GM21786 (cell line): Measurements from ENCODE around the gene RFT1.

Experiments
- ATAC-seq: cut with Tn5 transposase; IDR thresholded peaks from one replicate; pipeline ENCODE4 v1.9.1; 2021; ENCODE audit not compliant: unreplicated experiment

Gene RFT1

GRCh38 chr3:53150247-53151085 is 20.2 kb upstream of the RFT1 start:
- ATAC-seq = no peak

GRCh38 chr3:53149699-53150098 is 19.5 kb upstream of the RFT1 start:
- ATAC-seq = no peak

GRCh38 chr3:53149006-53149690 is 18.9 kb upstream of the RFT1 start:
- no peak for ATAC-seq

- no peak for ATAC-seq
These were observed 17.7 kb upstream of the RFT1 start for GRCh38 chr3:53147903-53148400.

- no peak for ATAC-seq
These were observed 17.1 kb upstream of the RFT1 start for GRCh38 chr3:53147151-53147902.

- ATAC-seq = no peak
These were observed 16.2 kb upstream of the RFT1 start for GRCh38 chr3:53146319-53146891.

GRCh38 chr3:53145713-53146080 is 15.5 kb upstream of the RFT1 start:
- ATAC-seq = no peak

- ATAC-seq = no peak
These were observed 14.9 kb upstream of the RFT1 start for GRCh38 chr3:53144862-53145712.

- ATAC-seq = no peak
These were observed 14.2 kb upstream of the RFT1 start for GRCh38 chr3:53144446-53144845.

GRCh38 chr3:53142986-53143385 is 12.8 kb upstream of the RFT1 start:
- ATAC-seq = no peak

- no peak for ATAC-seq
These were observed 10.9 kb upstream of the RFT1 start for GRCh38 chr3:53140847-53141845.

GRCh38 chr3:53139906-53140846 is 9.9 kb upstream of the RFT1 start:
- ATAC-seq = no peak

GRCh38 chr3:53137835-53138446 is 7.7 kb upstream of the RFT1 start:
- no peak for ATAC-seq

GRCh38 chr3:53137221-53137620 is 7.0 kb upstream of the RFT1 start:
- ATAC-seq = no peak

GRCh38 chr3:53134631-53135232 is 4.5 kb upstream of the RFT1 start:
- peak; percentile 56 for ATAC-seq

- no peak for ATAC-seq
These were observed 2.1 kb upstream of the RFT1 start for GRCh38 chr3:53132347-53132746.

GRCh38 chr3:53131096-53131495 is 861 bp upstream of the RFT1 start:
- no peak for ATAC-seq
